ENCODE data around the gene NIPBL.
A peak's percentile ranks its signal among the peaks of the same experiment; 100 is the strongest.

The NIPBL gene

DNA sequence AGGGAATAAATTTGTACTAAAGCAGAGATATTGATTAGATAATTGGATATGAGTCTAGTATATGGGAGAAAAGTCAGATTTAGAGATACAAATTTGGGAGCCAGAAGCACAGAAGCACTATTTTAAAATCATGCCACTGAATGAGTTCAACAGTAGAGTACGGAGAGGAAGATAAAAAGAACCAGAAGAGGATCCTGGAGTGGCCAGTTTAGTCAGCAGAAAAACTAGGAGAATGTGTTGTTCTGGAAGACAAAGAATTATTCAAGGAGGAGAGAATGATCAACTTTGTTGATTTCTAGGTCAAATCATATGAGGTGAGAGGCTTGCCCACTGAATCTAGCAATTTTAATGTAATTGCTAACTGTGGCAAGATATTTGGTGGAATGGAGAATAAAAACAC lies 67.0 kb downstream of the NIPBL start:
- FAIRE-seq (no peak), DNase-seq (ENCODE audit: insufficient read length, low spot score) (no peak)
- TF ChIP-seq, protein P1, sequence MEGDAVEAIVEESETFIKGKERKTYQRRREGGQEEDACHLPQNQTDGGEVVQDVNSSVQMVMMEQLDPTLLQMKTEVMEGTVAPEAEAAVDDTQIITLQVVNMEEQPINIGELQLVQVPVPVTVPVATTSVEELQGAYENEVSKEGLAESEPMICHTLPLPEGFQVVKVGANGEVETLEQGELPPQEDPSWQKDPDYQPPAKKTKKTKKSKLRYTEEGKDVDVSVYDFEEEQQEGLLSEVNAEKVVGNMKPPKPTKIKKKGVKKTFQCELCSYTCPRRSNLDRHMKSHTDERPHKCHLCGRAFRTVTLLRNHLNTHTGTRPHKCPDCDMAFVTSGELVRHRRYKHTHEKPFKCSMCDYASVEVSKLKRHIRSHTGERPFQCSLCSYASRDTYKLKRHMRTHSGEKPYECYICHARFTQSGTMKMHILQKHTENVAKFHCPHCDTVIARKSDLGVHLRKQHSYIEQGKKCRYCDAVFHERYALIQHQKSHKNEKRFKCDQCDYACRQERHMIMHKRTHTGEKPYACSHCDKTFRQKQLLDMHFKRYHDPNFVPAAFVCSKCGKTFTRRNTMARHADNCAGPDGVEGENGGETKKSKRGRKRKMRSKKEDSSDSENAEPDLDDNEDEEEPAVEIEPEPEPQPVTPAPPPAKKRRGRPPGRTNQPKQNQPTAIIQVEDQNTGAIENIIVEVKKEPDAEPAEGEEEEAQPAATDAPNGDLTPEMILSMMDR (IDR thresholded peaks at IDR 0.05; ENCODE audit: insufficient read depth, missing control alignments) = no peak

DNA sequence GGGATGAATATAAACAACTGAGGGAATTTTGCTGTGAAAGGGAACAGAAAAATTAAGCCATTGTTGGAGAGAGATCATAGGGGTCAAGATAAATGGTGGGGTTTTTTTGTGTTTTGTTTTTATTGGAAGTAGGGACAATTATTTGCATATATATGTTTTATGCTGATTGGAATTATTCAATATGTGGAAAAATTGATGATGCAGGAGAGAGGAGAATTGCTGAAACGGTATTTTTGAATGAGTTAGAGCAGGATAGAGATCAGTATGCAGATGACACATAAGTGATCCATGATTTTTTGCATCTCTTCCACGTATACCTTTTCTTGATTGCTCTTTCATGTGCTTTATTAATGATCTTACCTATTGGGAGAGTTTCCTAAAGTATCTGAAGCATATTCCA lies 67.5 kb downstream of the NIPBL start:
- peak; percentile 44 for FAIRE-seq
- no peak for DNase-seq (ENCODE audit: insufficient read length, low spot score)
- TF ChIP-seq, protein P1 (IDR thresholded peaks at IDR 0.05; ENCODE audit: insufficient read depth, missing control alignments) = no peak

DNA sequence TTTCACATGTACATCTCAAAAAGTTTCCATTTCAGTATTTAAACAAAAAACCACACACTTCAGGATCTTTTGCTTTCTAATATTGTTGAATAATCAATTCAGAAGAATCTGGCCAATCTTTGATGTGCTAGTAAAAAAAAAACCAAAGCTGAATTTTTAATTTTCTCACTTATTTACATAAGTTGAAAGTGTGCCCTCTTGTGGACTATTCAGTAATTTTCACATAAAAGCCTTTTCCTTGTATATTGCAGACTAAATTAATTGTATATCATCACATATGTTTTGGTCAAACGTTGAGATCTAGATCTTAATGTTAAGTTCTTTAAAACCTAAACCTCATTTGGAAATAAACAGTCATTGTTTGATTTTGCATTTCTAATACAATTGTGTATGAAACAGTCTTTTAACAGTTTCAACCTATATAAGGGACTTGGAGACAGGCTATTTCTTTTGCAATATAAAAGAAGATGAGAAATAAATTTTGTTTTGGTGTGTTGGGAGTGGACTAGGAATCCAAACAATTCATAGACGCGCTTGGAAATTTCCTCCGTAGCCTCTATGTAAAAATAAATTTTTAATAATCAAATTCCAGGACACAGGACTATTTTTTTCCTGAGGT lies 68.1 kb downstream of the NIPBL start:
- TF ChIP-seq, protein P1 (IDR thresholded peaks at IDR 0.05; ENCODE audit: insufficient read depth, missing control alignments) = peak; percentile 57
- FAIRE-seq = no peak
- DNase-seq (ENCODE audit: insufficient read length, low spot score) = no peak

DNA sequence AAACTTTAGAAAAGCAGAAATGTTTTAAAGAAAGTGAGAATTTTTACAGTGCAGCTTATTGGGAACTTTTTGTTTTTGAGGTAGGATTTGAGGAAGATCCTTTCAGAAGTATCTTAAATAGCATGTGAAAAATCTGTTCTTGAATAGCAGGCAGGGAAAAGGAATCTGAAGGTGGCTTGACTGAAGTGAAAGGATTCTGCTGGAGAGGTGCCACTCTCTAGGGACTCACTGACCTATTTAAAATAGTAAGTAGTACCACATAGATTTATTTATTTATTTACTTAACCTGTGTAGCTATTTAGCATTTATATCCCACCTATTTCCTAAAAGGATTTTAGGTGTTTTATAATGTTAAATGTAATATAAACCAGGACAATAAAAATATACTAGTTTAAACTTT lies 69.1 kb downstream of the NIPBL start:
- TF ChIP-seq, protein P1 (IDR thresholded peaks at IDR 0.05; ENCODE audit: insufficient read depth, missing control alignments) = no peak
- no peak for FAIRE-seq

DNA sequence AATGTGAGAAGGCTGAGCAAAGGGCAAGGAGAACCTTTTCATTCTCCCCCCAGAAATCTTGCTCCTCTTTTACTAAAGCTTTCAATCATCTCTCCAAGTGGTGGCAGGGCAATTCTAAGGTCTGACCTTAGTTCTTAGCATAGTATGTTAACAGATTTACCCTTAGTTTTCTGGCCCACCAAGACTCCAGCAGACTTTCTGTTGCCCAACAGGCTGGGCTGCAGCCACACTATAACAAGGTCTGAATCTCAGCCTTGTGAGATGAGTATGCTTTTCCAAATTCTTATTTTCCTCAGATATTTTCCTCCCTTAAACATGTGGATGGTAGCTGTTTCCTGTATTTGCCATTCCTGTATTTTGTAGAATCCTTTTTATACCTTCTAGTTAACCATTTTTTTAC lies 69.5 kb downstream of the NIPBL start:
- DNase-seq (ENCODE audit: insufficient read length, low spot score) (no peak), FAIRE-seq (no peak)
- TF ChIP-seq, protein P1 (IDR thresholded peaks at IDR 0.05; ENCODE audit: insufficient read depth, missing control alignments) = no peak

More for the DNA sequence above, 69.1 kb downstream of the NIPBL start:
- DNase-seq (ENCODE audit: insufficient read length, low spot score) = no peak

DNA sequence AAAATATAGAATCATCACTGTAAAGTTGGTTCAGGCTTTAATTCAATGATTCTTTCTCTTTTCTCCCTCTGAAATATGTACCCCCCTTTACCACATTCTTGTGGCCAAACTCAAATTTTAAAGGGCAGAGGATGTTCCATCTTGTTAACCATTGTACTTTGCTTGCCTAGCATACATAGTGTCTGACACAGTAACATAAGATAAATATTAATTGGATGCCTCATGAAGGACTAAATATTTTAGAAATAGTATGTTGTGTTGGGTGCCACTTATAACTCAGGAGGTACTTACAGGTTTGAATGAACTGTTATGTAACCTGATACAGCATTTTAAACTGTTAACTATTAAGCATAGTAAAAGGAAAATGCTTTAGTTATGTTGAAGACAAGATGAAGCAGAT lies 71.5 kb downstream of the NIPBL start:
- no peak for FAIRE-seq
- TF ChIP-seq, protein P1 (IDR thresholded peaks at IDR 0.05; ENCODE audit: insufficient read depth, missing control alignments) = no peak
- no peak for DNase-seq (ENCODE audit: insufficient read length, low spot score)

DNA sequence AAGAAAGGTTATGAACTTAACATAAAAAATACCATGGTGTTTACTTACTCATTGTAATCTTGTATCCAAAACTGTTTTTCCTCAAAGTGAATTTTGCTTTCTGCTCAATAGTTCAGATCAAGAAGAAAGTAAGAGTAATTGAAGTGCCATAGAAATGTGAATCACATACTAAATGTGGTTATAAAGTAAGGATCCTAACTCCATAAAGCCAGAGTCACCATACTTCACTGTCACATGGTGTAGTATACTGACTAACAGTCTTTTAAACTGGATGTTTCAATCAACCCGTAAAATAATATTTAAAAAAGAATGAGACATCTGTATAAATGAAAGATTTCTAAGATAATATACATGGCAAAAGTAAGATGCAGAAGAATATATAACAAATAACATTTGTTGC lies 72.1 kb downstream of the NIPBL start:
- DNase-seq (ENCODE audit: insufficient read length, low spot score) = no peak
- TF ChIP-seq, protein P1 (IDR thresholded peaks at IDR 0.05; ENCODE audit: insufficient read depth, missing control alignments) = no peak
- FAIRE-seq = peak; percentile 11

Measured in D721Med (cell line).